Osteoblast (primary cell): ENCODE measurements around the gene TSEN2. TPM values are rescaled to one million over a fixed set of nuclear protein-coding genes. Genes with fewer than 3 reads are reported as not detected.

Source experiments
- DNase-seq: peaks from one replicate; pipeline ENCODE4 v3.0.0; 2011; ENCODE audit warnings: low spot score, mixed read lengths; ENCODE audit not compliant: insufficient read length; ENCODE audit errors: missing footprints
- H2AFZ ChIP-seq: 2 replicates; pipeline ENCODE4 v1.6.0; 2011; ENCODE audit warnings: mild to moderate bottlenecking, low read length
- H3K27ac ChIP-seq: 2 replicates; pipeline ENCODE4 v1.5.1; 2011; ENCODE audit warnings: mild to moderate bottlenecking, low read depth, low read length, moderate library complexity
- H3K27me3 ChIP-seq: 2 replicates; pipeline ENCODE4 v1.6.0; 2012; ENCODE audit warnings: mild to moderate bottlenecking, control low read depth, inconsistent platforms, low read length, moderate library complexity; ENCODE audit not compliant: insufficient read depth
- H3K36me3 ChIP-seq: 2 replicates; pipeline ENCODE4 v1.5.1; 2011; ENCODE audit warnings: mild to moderate bottlenecking, low read length, control low read depth, moderate library complexity; ENCODE audit not compliant: insufficient read depth
- H3K4me1 ChIP-seq: 2 replicates; pipeline ENCODE4 v1.5.1; 2011; ENCODE audit warnings: mild to moderate bottlenecking, low read length, control low read depth, moderate library complexity; ENCODE audit not compliant: insufficient read depth
- H3K4me2 ChIP-seq: 2 replicates; pipeline ENCODE4 v1.6.0; 2011; ENCODE audit warnings: mild to moderate bottlenecking, low read length; ENCODE audit not compliant: insufficient read depth
- H3K4me3 ChIP-seq: fragments of 200-600 bp; sonication (generic); 3 replicates; pipeline ENCODE4 v1.5.1; 2012; ENCODE audit warnings: mild to moderate bottlenecking, low read length, inconsistent platforms; ENCODE audit not compliant: insufficient read depth
- H3K79me2 ChIP-seq: 2 replicates; pipeline ENCODE4 v1.6.0; 2012; ENCODE audit warnings: mild to moderate bottlenecking, low read length, control low read depth, inconsistent platforms; ENCODE audit not compliant: insufficient read depth
- H3K9me3 ChIP-seq: 2 replicates; pipeline ENCODE4 v1.5.1; 2011; ENCODE audit warnings: low read depth, low read length, control low read depth
- H4K20me1 ChIP-seq: 2 replicates; pipeline ENCODE4 v1.6.0; 2012; ENCODE audit warnings: mild to moderate bottlenecking, low read length, control low read depth; ENCODE audit not compliant: insufficient read depth
- total RNA-seq: library from RNA; depleted of rRNA; stranded (reverse); fragments of >200 nt; gene quantifications from 2 replicates; pipeline ENCODE4 v1.2.3, GENCODE V29; 2012
- TF ChIP-seq, protein P1 (sequence below): IDR thresholded peaks from 2 replicates; pipeline ENCODE4 v1.5.1; 2011; ENCODE audit warnings: mild to moderate bottlenecking, low read depth, low read length, moderate library complexity; ENCODE audit errors: extremely low read depth

TSEN2 gene
- total RNA-seq, 1 donor: 13.0 TPM

DNA sequence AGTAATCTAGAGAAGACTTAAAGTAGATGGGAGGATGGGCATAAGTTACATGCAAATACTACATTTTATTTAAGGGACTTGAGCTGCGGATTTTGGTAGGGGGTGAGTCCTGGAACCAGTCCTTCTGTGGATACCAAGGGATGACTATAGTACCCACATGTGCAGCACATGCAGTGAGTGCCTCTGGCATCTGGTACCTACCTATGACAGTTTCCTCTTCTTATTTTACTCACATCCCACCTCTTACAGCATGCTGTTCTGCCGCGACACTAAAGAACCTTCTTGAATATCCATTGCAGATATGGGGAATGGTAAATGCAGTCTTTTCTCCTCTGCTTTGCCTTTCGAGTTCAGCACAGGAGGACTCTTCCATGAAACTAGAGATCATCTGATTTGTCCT is 1.7 kb downstream of the TSEN2 start:
- H4K20me1 ChIP-seq: no peaks in the 10 kb centered on the region

GRCh38 chr3:12486916-12487315 is 2.6 kb downstream of the TSEN2 start:
- Histone ChIP-seq H3K27me3 (no peaks in the 10 kb centered on the region), H3K9me3 (no peaks in the 10 kb centered on the region), H3K4me2 (no peak overlapping the region), H4K20me1 (no peaks in the 10 kb centered on the region), H3K27ac (no peak overlapping the region), H2AFZ (no peak overlapping the region), H3K4me3 (no peak overlapping the region), H3K79me2 (peaks cover 30% of the 10 kb centered on the region), H3K4me1 (peaks cover 24% of the 10 kb centered on the region), H3K36me3 (peaks cover 7% of the 10 kb centered on the region)
- no peak for DNase-seq
- TF ChIP-seq, protein P1, sequence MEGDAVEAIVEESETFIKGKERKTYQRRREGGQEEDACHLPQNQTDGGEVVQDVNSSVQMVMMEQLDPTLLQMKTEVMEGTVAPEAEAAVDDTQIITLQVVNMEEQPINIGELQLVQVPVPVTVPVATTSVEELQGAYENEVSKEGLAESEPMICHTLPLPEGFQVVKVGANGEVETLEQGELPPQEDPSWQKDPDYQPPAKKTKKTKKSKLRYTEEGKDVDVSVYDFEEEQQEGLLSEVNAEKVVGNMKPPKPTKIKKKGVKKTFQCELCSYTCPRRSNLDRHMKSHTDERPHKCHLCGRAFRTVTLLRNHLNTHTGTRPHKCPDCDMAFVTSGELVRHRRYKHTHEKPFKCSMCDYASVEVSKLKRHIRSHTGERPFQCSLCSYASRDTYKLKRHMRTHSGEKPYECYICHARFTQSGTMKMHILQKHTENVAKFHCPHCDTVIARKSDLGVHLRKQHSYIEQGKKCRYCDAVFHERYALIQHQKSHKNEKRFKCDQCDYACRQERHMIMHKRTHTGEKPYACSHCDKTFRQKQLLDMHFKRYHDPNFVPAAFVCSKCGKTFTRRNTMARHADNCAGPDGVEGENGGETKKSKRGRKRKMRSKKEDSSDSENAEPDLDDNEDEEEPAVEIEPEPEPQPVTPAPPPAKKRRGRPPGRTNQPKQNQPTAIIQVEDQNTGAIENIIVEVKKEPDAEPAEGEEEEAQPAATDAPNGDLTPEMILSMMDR: no peak

More for the DNA sequence above, 1.7 kb downstream of the TSEN2 start:
- Histone ChIP-seq H3K9me3 (no peaks in the 10 kb centered on the region), H3K4me1 (peaks cover 24% of the 10 kb centered on the region), H3K4me3 (no peak overlapping the region), H3K27me3 (no peaks in the 10 kb centered on the region), H3K27ac (no peak overlapping the region), H2AFZ (no peak overlapping the region), H3K79me2 (peaks cover 30% of the 10 kb centered on the region), H3K4me2 (no peak overlapping the region), H3K36me3 (no peaks in the 10 kb centered on the region)
- DNase-seq: no peak
- TF ChIP-seq, protein P1: no peak

DNA sequence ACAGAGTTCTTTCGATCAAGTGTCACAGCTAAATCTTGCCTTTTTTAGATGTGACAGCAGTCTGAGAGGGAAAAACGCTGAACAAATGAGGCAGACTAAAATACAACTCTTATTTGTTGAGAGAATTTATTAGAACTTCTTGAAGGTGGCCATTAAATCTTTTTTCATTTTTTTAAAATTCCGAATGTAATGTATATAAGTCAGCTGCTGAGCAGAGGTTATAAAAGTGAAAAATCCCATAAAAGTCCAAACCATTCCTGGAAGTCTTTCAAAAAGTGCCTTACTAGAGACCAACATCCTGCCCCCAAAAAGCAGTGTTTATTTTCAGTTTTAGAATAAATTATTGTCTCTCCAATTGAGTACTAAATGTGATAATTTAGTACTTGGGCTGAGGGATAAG is 3.1 kb downstream of the TSEN2 start:
- Histone ChIP-seq H3K4me3 (no peak overlapping the region), H3K36me3 (peaks cover 10% of the 10 kb centered on the region), H3K79me2 (peaks cover 30% of the 10 kb centered on the region), H3K27me3 (no peaks in the 10 kb centered on the region), H3K27ac (no peak overlapping the region), H3K4me1 (peaks cover 24% of the 10 kb centered on the region), H2AFZ (no peak overlapping the region), H3K4me2 (no peak overlapping the region), H4K20me1 (no peaks in the 10 kb centered on the region), H3K9me3 (no peaks in the 10 kb centered on the region)
- TF ChIP-seq, protein P1: no peak
- DNase-seq: no peak

DNA sequence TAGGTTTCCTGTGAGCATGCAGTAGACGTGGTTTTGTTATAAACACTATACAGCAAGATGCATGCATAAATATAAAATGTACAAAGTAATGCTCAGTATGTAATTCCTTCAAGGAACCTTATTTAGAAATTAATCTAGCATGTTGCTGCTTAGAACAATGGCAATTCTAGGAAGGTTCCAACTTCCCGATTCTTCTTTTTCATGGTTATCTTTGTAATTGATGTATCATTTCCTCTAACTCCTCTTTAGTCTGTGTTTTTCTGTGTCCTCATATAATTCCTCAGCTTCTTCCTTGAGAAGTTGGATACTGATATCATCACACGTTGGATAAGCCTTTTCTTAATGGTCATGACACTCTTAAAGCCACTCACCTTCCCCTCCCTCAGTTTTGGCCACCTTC is 3.5 kb downstream of the TSEN2 start:
- Histone ChIP-seq H3K27me3 (no peaks in the 10 kb centered on the region), H3K4me2 (no peak overlapping the region), H2AFZ (no peak overlapping the region), H3K27ac (no peak overlapping the region), H3K79me2 (peaks cover 30% of the 10 kb centered on the region), H3K9me3 (no peaks in the 10 kb centered on the region), H3K4me3 (no peak overlapping the region), H4K20me1 (no peaks in the 10 kb centered on the region), H3K4me1 (peaks cover 24% of the 10 kb centered on the region), H3K36me3 (peaks cover 15% of the 10 kb centered on the region)
- DNase-seq: no peak
- TF ChIP-seq, protein P1: no peak
